OCI-LY3 (cell line): ENCODE results near the gene WNT7B.
A peak's percentile ranks its signal among the peaks of the same experiment; 100 is the strongest.

Experiments
- H2AFZ ChIP-seq: fragments of 200-600, 300-600 bp; shearing (Covaris generic); 2 replicates; pipeline ENCODE4 v1.6.0; 2014; ENCODE audit warnings: antibody characterized with exemption, low read depth, low read length
- H3K27ac ChIP-seq: fragments of 200-600, 300-600 bp; sonication (generic); 2 replicates; pipeline ENCODE4 v1.5.1; 2014; ENCODE audit warnings: mild to moderate bottlenecking, low read length, moderate library complexity, mixed read lengths
- H3K27me3 ChIP-seq: fragments of 200-600, 300-600 bp; sonication (generic); 2 replicates; pipeline ENCODE4 v1.6.1; 2014; ENCODE audit warnings: low read depth, low read length, mixed read lengths
- H3K36me3 ChIP-seq: fragments of 200-600, 300-600 bp; sonication (generic); replicated peaks from 2 replicates; pipeline ENCODE3; 2014; ENCODE audit warnings: low read depth, low read length, mixed read lengths
- H3K4me1 ChIP-seq: fragments of 300-600, 200-600 bp; sonication (generic); 2 replicates; pipeline ENCODE4 v1.6.1; 2014; ENCODE audit warnings: low read length, mixed read lengths
- H3K4me2 ChIP-seq: fragments of 200-600, 300-600 bp; sonication (generic); 2 replicates; pipeline ENCODE4 v1.6.1; 2014; ENCODE audit warnings: low read length, mixed read lengths
- H3K4me3 ChIP-seq: fragments of 300-600, 200-600 bp; sonication (generic); 2 replicates; pipeline ENCODE4 v1.5.1; 2014; ENCODE audit warnings: antibody characterized with exemption, mild to moderate bottlenecking, low read length, moderate library complexity
- H3K79me2 ChIP-seq: fragments of 300-600, 200-600 bp; shearing (Covaris generic); 2 replicates; pipeline ENCODE4 v1.6.1; 2014; ENCODE audit warnings: mild to moderate bottlenecking, low read length, mixed read lengths
- H3K9ac ChIP-seq: fragments of 300-600, 200-600 bp; shearing (Covaris generic); 2 replicates; pipeline ENCODE4 v1.6.0; 2014; ENCODE audit warnings: mild to moderate bottlenecking, low read length, moderate library complexity
- H3K9me3 ChIP-seq: fragments of 200-600, 300-600 bp; shearing (Covaris generic); 2 replicates; pipeline ENCODE4 v1.6.1; 2014; ENCODE audit warnings: low read length, mixed read lengths; ENCODE audit not compliant: insufficient read depth
- H4K20me1 ChIP-seq: fragments of 200-600, 300-600 bp; sonication (generic); 2 replicates; pipeline ENCODE4 v1.6.1; 2016; ENCODE audit warnings: low read length, mixed read lengths; ENCODE audit not compliant: insufficient read depth
- CTCF ChIP-seq: fragments of 200-600, 300-600 bp; sonication (generic); IDR thresholded peaks from 2 replicates; pipeline ENCODE4 v1.5.1; 2014; ENCODE audit warnings: antibody characterized with exemption, low read length, low read depth
- EZH2phosphoT487 ChIP-seq: fragments of 200-600 bp; shearing (Covaris generic); IDR thresholded peaks from 2 replicates; pipeline ENCODE4 v1.6.1; 2018; ENCODE audit warnings: antibody characterized with exemption, mixed run types, low read depth

WNT7B gene

DNA sequence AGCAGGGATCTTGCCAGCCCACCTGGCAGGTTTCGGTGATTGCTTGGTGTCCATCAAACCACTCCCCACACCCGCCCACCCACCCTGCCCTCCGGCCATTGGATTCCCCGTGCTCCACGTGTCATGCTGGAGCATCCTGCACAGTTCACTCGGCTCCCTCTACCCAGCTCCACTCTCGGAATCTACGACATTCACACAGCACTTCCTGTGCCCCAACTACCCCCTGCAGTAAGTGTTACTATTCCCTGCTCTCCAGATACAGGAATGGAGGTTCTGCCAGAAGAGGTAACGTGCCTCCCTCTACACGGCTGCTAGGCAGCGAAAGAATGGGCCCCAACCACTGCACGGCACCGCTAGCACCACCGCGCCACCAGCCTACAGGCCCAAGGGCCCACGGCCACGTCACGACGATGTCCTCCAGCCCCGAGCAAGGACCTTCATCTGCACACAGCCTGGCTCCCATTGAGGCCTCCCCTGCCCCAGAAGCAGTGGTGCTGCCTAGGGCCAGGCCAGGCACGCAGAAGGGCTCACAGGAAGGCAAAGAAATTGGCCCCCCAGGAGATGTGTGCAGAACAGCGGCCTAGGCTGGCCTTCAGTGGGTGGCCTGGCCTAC is 27.6 kb downstream of the WNT7B start:
- Histone ChIP-seq H4K20me1 (no peaks in the 10 kb centered on the region), H3K4me3 (no peak overlapping the region), H2AFZ (no peak overlapping the region), H3K9ac (no peak overlapping the region), H3K4me1 (peaks cover 15% of the 10 kb centered on the region), H3K27me3 (peaks cover 36% of the 10 kb centered on the region), H3K36me3 (no peaks in the 10 kb centered on the region), H3K4me2 (no peak overlapping the region), H3K9me3 (no peaks in the 10 kb centered on the region), H3K79me2 (no peaks in the 10 kb centered on the region), H3K27ac (no peak overlapping the region)
- TF ChIP-seq EZH2phosphoT487 = no peak

GRCh38 chr22:45948081-45948648 is 28.8 kb downstream of the WNT7B start:
- Histone ChIP-seq H3K9ac (no peak overlapping the region), H3K4me3 (peak overlapping the region; percentile 23), H3K79me2 (no peaks in the 10 kb centered on the region), H4K20me1 (no peaks in the 10 kb centered on the region), H3K4me2 (peak overlapping the region; percentile 47), H3K9me3 (no peaks in the 10 kb centered on the region), H3K4me1 (peaks cover 15% of the 10 kb centered on the region), H2AFZ (no peak overlapping the region; the same call in 1 of the 2 replicates), H3K27me3 (peaks cover 31% of the 10 kb centered on the region), H3K27ac (no peak overlapping the region), H3K36me3 (no peaks in the 10 kb centered on the region)
- TF ChIP-seq EZH2phosphoT487 = no peak
- peak; percentile 35 for TF ChIP-seq CTCF

DNA sequence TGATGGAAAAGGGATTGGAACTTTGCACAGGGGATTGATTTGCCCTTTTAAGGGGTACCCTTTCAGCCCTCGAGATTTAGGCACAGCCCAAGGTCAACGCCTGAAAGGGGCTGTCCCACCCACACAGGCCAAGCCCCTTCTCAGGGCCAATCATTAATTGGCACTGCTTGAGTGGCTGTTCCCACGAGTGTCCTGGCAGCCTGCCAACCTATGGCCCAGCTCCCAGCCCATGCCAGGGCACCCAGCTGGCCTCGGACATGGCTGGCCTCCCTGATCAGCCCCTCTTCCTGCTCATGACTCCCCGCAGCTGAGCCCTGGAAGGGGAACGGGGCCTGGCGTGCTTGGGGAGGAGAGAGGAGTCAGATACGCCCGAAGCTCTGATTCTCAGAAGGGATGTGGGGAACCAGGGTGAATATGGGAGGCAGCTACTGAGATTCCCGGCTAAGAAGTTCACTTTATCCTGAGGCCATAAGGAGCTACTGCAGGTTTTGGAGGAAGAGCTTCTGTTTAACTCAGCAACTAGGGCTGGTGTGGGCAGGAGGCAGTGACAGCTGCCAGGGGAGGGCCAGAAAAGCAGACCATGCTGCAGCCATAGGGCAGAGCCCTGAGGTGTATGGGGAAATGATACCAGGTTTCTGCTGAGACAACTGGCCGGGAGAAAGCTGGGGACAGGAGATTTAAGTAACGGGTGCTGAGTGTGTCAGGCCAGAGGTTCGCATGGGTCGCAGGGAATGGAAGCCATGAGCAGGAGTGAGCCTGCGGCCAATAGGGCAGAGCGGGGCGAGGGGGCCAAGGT is 30.0 kb downstream of the WNT7B start:
- Histone ChIP-seq H2AFZ (no peak overlapping the region), H3K27me3 (peaks cover 23% of the 10 kb centered on the region), H3K9me3 (no peaks in the 10 kb centered on the region), H3K4me2 (no peak overlapping the region), H4K20me1 (no peaks in the 10 kb centered on the region), H3K4me3 (no peak overlapping the region), H3K36me3 (no peaks in the 10 kb centered on the region), H3K9ac (no peak overlapping the region), H3K4me1 (peaks cover 15% of the 10 kb centered on the region), H3K27ac (no peak overlapping the region), H3K79me2 (no peaks in the 10 kb centered on the region)
- TF ChIP-seq CTCF (no peak), EZH2phosphoT487 (no peak)

GRCh38 chr22:45945621-45946106 is 31.3 kb downstream of the WNT7B start:
- peaks cover 19% of the 10 kb centered on the region for H3K27me3 ChIP-seq
- no peak overlapping the region for H3K4me2 ChIP-seq
- H2AFZ ChIP-seq = no peak overlapping the region
- no peak overlapping the region for H3K9ac ChIP-seq
- no peak overlapping the region for H3K4me3 ChIP-seq
- no peaks in the 10 kb centered on the region for H3K9me3 ChIP-seq
- peaks cover 15% of the 10 kb centered on the region for H3K4me1 ChIP-seq
- no peak overlapping the region for H3K27ac ChIP-seq
- no peaks in the 10 kb centered on the region for H3K36me3 ChIP-seq
- no peak for TF ChIP-seq CTCF
- TF ChIP-seq EZH2phosphoT487 = no peak
- no peaks in the 10 kb centered on the region for H3K79me2 ChIP-seq
- no peaks in the 10 kb centered on the region for H4K20me1 ChIP-seq
